Measurements from ENCODE around the gene GLP2R. TPM values are rescaled to one million over a fixed set of nuclear protein-coding genes. Genes with fewer than 3 reads are reported as not detected.

GLP2R gene
- total RNA-seq, 1 experiment from 2014 or later, result not detected

- TF ChIP-seq EZH2 (IDR thresholded peaks at IDR 0.05; ENCODE audit: borderline replicate concordance, low read depth, low read length, poor library complexity, severe bottlenecking) (no peak), CTCF (conservative IDR thresholded peaks at IDR 0.05; ENCODE audit: low read depth, low read length) (no peak)
- H3K9me3 ChIP-seq (ENCODE audit: low read depth, low read length, poor library complexity, severe bottlenecking), result no peaks in the 10 kb centered on the region
- no TSS peak for BruUV-seq (replicated peaks)
- POLR2A ChIA-PET (ENCODE audit: low non-redundant PET), result no interaction called here
- CTCF ChIA-PET, result no interaction called here
- H3K36me3 ChIP-seq (ENCODE audit: insufficient read depth, low read length, poor library complexity, severe bottlenecking), result no peaks in the 10 kb centered on the region
- no peak for DNase-seq (ENCODE audit: low spot score)
- intact Hi-C loops (cut with micrococcal nuclease; ENCODE audit: unreplicated experiment), result no loop called here
- peaks cover 4% of the 10 kb centered on the region for H3K27me3 ChIP-seq (replicated peaks; ENCODE audit: insufficient read depth, low read depth, low read length, poor library complexity)
- H3K27ac ChIP-seq (ENCODE audit: low read depth, low read length, poor library complexity, severe bottlenecking), result no peak overlapping the region
- no peak overlapping the region for H3K4me3 ChIP-seq (ENCODE audit: low read depth, low read length, poor library complexity, severe bottlenecking)
- H3K4me1 ChIP-seq (ENCODE audit: insufficient read depth, low read length, poor library complexity, severe bottlenecking), result no peaks in the 10 kb centered on the region
Measured at GRCh38 chr17:9824094-9824493, 1.6 kb upstream of the GLP2R start.

- TF ChIP-seq EZH2 (IDR thresholded peaks at IDR 0.05; ENCODE audit: borderline replicate concordance, low read depth, low read length, poor library complexity, severe bottlenecking) (no peak), CTCF (conservative IDR thresholded peaks at IDR 0.05; ENCODE audit: low read depth, low read length) (no peak)
- DNase-seq (ENCODE audit: low spot score), result no peak
- Histone ChIP-seq H3K27ac (ENCODE audit: low read depth, low read length, poor library complexity, severe bottlenecking) (no peak overlapping the region), H3K27me3 (replicated peaks; ENCODE audit: insufficient read depth, low read depth, low read length, poor library complexity) (peaks cover 6% of the 10 kb centered on the region), H3K4me1 (ENCODE audit: insufficient read depth, low read length, poor library complexity, severe bottlenecking) (no peaks in the 10 kb centered on the region), H3K36me3 (ENCODE audit: insufficient read depth, low read length, poor library complexity, severe bottlenecking) (no peaks in the 10 kb centered on the region), H3K9me3 (ENCODE audit: low read depth, low read length, poor library complexity, severe bottlenecking) (no peaks in the 10 kb centered on the region), H3K4me3 (ENCODE audit: low read depth, low read length, poor library complexity, severe bottlenecking) (no peak overlapping the region)
- intact Hi-C loops (cut with micrococcal nuclease; ENCODE audit: unreplicated experiment), result no loop called here
- no TSS peak for BruUV-seq (replicated peaks)
- ChIA-PET CTCF (no interaction called here), POLR2A (ENCODE audit: low non-redundant PET) (no interaction called here)
Measured at GRCh38 chr17:9824797-9825338, 856 bp upstream of the GLP2R start.

- TF ChIP-seq CTCF (conservative IDR thresholded peaks at IDR 0.05; ENCODE audit: low read depth, low read length) (no peak), EZH2 (IDR thresholded peaks at IDR 0.05; ENCODE audit: borderline replicate concordance, low read depth, low read length, poor library complexity, severe bottlenecking) (no peak)
- H3K27ac ChIP-seq (ENCODE audit: low read depth, low read length, poor library complexity, severe bottlenecking), result no peak overlapping the region
- no peak for DNase-seq (ENCODE audit: low spot score)
- no peaks in the 10 kb centered on the region for H3K36me3 ChIP-seq (ENCODE audit: insufficient read depth, low read length, poor library complexity, severe bottlenecking)
- POLR2A ChIA-PET (ENCODE audit: low non-redundant PET), result no interaction called here
- intact Hi-C loops (cut with micrococcal nuclease; ENCODE audit: unreplicated experiment), result no loop called here
- peaks cover 6% of the 10 kb centered on the region for H3K27me3 ChIP-seq (replicated peaks; ENCODE audit: insufficient read depth, low read depth, low read length, poor library complexity)
- H3K4me3 ChIP-seq (ENCODE audit: low read depth, low read length, poor library complexity, severe bottlenecking), result no peak overlapping the region
- H3K9me3 ChIP-seq (ENCODE audit: low read depth, low read length, poor library complexity, severe bottlenecking), result no peaks in the 10 kb centered on the region
- H3K4me1 ChIP-seq (ENCODE audit: insufficient read depth, low read length, poor library complexity, severe bottlenecking), result no peaks in the 10 kb centered on the region
- BruUV-seq (replicated peaks), result no TSS peak
- CTCF ChIA-PET, result no interaction called here
Measured at GRCh38 chr17:9828296-9829295, 2.9 kb downstream of the GLP2R start.

Measured in A673 (cell line).